GM12801 (cell line): ENCODE measurements around the gene TRIM33.

Experiments used
- CTCF ChIP-seq: IDR thresholded peaks from one replicate; pipeline ENCODE4 v1.5.1; 2011; ENCODE audit warnings: control low read depth; ENCODE audit not compliant: insufficient read length; ENCODE audit errors: extremely low read depth

Gene TRIM33

GRCh38 chr1:114499478-114499877 is 11.5 kb downstream of the TRIM33 start:
- TF ChIP-seq CTCF = no peak

- TF ChIP-seq CTCF = no peak
These were observed 14.9 kb downstream of the TRIM33 start for GRCh38 chr1:114496089-114496488.

GRCh38 chr1:114495486-114495885 is 15.5 kb downstream of the TRIM33 start:
- no peak for TF ChIP-seq CTCF

GRCh38 chr1:114492978-114493377 is 18.0 kb downstream of the TRIM33 start:
- no peak for TF ChIP-seq CTCF

- TF ChIP-seq CTCF = no peak
These were observed 20.7 kb downstream of the TRIM33 start for GRCh38 chr1:114490274-114490693.

GRCh38 chr1:114488739-114489138 is 22.3 kb downstream of the TRIM33 start:
- no peak for TF ChIP-seq CTCF

GRCh38 chr1:114485286-114485685 is 25.7 kb downstream of the TRIM33 start:
- no peak for TF ChIP-seq CTCF

- TF ChIP-seq CTCF = no peak
These were observed 28.4 kb downstream of the TRIM33 start for GRCh38 chr1:114482585-114482984.
